T-helper 2 cell treated with Interferon-gamma antibody and Interleukin-4, amounts not matched to agents 100 ng/mL and 5 ng/mL, for 36 hours (primary cell): ENCODE data around the gene IER2. TPM values are rescaled to one million over a fixed set of nuclear protein-coding genes. Genes with fewer than 3 reads are reported as not detected.
"Not testable (repeated sequence)": the region's sequence is repeated elsewhere in the genome, so short reads cannot be mapped to it uniquely, and the experiment has no call there.

Experiments used
- intact Hi-C: fragments of 100-400 bp; cut with micrococcal nuclease; formaldehyde crosslinking; loops from one replicate; pipeline ENCODE4 v1.15.1; 2023
- total RNA-seq: library from RNA; stranded (reverse); gene quantifications from 2 replicates; pipeline ENCODE4 v1.2.3, GENCODE V29; 2022

IER2 gene
- total RNA-seq, 1 donor from 2014 or later, result 188 TPM

- intact Hi-C loops, result no loop called here
These were observed 11.9 kb upstream of the IER2 start for GRCh38 chr19:13138171-13138915.

GRCh38 chr19:13138916-13139198 is 11.4 kb upstream of the IER2 start:
- intact Hi-C loops, result no loop called here

GRCh38 chr19:13139633-13140311 is 10.4 kb upstream of the IER2 start:
- intact Hi-C loops, result no loop called here

- intact Hi-C loops, result no loop called here
These were observed 3.2 kb upstream of the IER2 start for GRCh38 chr19:13146763-13147563.

GRCh38 chr19:13149173-13149627 is 1.0 kb upstream of the IER2 start:
- intact Hi-C loops, result not testable (repeated sequence)

- intact Hi-C loops, result loop anchor here (1.0 to 5.0 kb wide), 8 partner anchors 17 to 931 kb away; partner anchors contain the start of genes CALR, JUNB and ZSWIM4
These were observed 504 bp upstream of the IER2 start for GRCh38 chr19:13149628-13150186.

GRCh38 chr19:13150931-13151604 is 857 bp downstream of the IER2 start:
- intact Hi-C loops, result loop anchor here (1.0 to 5.0 kb wide), 9 partner anchors 16 to 930 kb away; partner anchors contain the start of genes CALR, JUNB and ZSWIM4

GRCh38 chr19:13151605-13152355 is 1.6 kb downstream of the IER2 start:
- intact Hi-C loops, result loop anchor here (1.0 to 5.0 kb wide), 10 partner anchors 16 to 929 kb away; partner anchors contain the start of genes CALR, JUNB, NACC1 and ZSWIM4

GRCh38 chr19:13152356-13152973 is 2.3 kb downstream of the IER2 start:
- intact Hi-C loops, result loop anchor here (1.0 to 5.0 kb wide), 7 partner anchors 34 to 695 kb away; partner anchors contain the start of genes CALR, JUNB, NACC1 and ZSWIM4

GRCh38 chr19:13152974-13153568 is 2.9 kb downstream of the IER2 start:
- intact Hi-C loops, result loop anchor here (1.0 to 5.0 kb wide), 7 partner anchors 35 to 694 kb away; partner anchors contain the start of genes CALR, JUNB, NACC1 and ZSWIM4

- intact Hi-C loops, result loop anchor here (5.0 kb wide), 4 partner anchors 216 to 694 kb away; partner anchors contain the start of genes CALR, JUNB and ZSWIM4
These were observed 3.5 kb downstream of the IER2 start for GRCh38 chr19:13153569-13154240.

- intact Hi-C loops, result loop anchor here (5.0 kb wide), 4 partner anchors 217 to 693 kb away; partner anchors contain the start of genes CALR, JUNB and ZSWIM4
These were observed 4.1 kb downstream of the IER2 start for GRCh38 chr19:13154241-13154778.

GRCh38 chr19:13154911-13155471 is 4.8 kb downstream of the IER2 start:
- intact Hi-C loops, result loop anchor here (1.0 to 5.0 kb wide), 6 partner anchors 8 to 692 kb away; partner anchors contain the start of genes CALR, JUNB and ZSWIM4

GRCh38 chr19:13155472-13156359 is 5.5 kb downstream of the IER2 start:
- intact Hi-C loops, result loop anchor here (1.0 to 5.0 kb wide), 4 partner anchors 8 to 682 kb away; no protein-coding TSS in a partner anchor

GRCh38 chr19:13159713-13160112 is 9.5 kb downstream of the IER2 start:
- intact Hi-C loops, result loop anchor here (5.0 kb wide), 1 partner anchor 678 kb away; no protein-coding TSS in a partner anchor

- intact Hi-C loops, result no loop called here
These were observed 10.3 kb downstream of the IER2 start for GRCh38 chr19:13160557-13160956.
